GM04504 (cell line): Measurements from ENCODE around the gene PLA2G2C.

Experiments
- DNase-seq: peaks from one replicate; pipeline ENCODE4 v3.0.0-alpha.2; 2012; ENCODE audit warnings: low read depth

PLA2G2C gene

DNA sequence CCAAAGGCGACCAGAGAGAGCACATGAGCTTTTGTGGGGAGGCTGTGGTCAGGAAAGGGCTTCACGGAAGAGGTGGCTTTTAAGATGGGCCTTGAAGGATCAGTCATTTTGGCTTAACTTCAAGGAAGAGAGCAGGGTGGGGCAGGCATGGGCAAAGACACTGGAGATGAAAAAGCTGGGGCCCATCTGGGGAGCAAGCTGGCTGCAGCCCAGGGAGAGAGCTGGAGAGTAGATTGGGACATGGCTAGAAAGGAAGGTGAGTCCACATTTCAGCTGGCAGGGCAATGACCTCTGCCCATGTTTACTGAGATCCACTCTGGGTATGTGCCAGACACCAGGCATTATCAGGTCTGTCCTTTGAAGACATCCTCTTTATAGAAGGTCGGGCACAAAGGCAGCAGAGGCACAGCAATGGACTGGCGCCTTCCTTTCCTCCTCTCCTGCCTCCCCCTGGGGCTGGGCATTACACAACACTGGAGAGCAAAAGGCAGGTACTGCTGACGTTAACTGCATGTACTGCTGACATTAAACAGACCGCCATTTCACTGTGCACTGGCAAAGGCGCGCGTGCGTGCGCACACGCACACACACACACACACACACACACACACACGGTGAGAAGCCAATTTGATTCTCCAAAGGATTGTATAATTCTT is 2.6 kb downstream of the PLA2G2C start:
- DNase-seq: no peak

- DNase-seq: no peak
Measured at GRCh38 chr1:20183035-20183434, 3.3 kb downstream of the PLA2G2C start.

DNA sequence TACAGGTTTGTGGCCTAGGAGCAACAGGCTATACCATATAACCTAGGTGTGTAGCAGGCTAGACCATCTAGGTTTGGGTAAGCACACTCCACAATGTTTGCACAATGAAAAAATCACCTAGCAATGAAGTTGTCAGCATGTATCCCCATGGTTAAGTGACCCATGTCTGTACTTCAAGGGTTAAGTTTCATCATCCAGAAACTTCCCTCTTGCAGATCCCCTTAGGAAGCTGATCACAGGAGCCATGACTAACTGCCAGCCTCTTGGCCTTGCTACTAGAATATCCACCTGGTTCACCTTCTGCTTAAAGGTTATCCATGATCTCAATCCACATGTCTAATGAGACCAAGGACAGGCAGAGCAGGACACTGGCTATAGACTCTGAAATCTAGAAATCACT is 3.9 kb downstream of the PLA2G2C start:
- DNase-seq: no peak

- no peak for DNase-seq
Measured at GRCh38 chr1:20180844-20181207, 5.5 kb downstream of the PLA2G2C start.

GRCh38 chr1:20180129-20180843 is 6.0 kb downstream of the PLA2G2C start:
- DNase-seq: no peak

- no peak for DNase-seq
Measured at GRCh38 chr1:20179371-20180128, 6.8 kb downstream of the PLA2G2C start.

DNA sequence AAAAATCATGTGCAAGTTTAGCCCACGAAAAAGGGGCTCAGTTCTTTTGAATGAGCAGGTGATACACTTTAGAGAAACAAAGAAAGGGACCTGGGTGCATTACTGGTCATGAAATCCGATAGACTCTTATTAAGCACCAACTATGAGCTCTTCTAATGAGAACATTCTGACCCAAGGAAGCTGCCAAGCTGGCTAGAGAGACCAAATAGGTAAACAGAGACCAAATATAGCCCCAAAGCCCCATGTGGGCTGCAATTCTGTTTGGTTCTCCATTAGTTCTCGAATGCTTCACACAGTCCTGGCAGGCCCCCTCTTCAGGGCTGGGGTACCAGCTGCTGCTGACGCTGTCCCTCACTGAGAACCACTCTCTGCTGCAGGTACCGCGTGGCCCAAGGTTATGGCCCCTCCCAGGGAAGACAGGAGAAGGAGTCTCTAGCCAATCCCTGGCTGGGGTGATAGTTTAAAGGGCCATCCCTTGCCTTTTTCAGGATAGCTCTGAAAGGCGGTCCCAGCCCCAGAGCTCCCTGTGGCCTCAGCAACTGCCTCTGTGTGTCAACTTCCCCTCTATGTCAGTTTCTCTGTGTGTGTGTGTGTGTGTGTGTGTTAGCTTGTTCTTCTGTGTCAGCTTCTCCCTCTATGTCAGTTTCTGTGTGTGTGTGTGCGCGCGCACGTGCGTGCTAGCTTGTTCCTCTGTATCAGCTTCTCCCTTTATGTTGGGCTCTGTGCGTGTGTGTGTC is 7.5 kb downstream of the PLA2G2C start:
- DNase-seq: no peak

- DNase-seq: no peak
Measured at GRCh38 chr1:20174937-20175666, 11.2 kb downstream of the PLA2G2C start.

DNA sequence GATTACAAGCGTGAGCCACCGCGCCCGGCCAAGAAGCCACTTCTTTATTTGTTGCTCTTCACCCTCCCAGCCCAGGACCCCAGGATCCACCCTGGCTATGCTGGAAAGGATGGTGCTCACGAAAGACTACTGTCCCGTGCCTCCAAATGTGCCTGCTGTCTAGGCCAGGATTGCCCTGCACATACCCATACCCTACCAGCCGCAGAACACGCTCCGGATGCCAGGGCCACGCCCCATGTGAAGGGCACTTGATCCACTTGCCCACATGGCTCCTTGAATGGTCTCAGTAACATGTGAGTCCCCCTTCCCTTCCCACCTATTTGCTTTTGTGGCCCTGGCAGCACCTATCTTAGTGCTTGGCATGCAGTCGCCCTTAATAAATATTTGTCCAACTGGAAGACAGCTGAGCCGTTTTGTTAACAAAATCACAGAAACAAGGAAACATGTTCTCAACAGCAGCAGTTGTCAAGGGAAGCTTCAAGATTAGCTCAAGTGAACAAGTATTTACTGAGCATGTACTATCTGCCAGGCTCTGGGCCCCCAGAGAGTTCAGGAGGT is 14.2 kb downstream of the PLA2G2C start:
- no peak for DNase-seq

DNA sequence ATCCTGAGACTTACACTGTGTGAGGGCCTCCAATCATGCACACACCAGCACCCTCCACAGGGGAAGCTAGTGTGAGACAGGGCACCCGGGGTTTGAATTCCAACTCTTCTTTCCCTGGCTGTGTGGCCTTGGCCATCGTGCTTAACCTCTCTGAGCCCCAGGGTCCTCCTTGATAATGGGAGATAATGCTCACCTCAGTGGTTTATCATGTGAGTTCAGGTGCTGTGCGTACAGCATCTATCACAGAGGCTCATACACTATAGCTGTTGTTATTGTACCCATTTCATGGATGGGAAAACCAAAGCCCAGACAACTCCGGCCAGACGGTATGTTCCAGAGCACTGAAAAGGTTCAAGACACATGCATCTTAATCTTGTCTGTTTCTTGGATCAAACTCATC is 16.4 kb downstream of the PLA2G2C start:
- DNase-seq: no peak

GRCh38 chr1:20168564-20169491 is 17.5 kb downstream of the PLA2G2C start:
- DNase-seq: no peak

DNA sequence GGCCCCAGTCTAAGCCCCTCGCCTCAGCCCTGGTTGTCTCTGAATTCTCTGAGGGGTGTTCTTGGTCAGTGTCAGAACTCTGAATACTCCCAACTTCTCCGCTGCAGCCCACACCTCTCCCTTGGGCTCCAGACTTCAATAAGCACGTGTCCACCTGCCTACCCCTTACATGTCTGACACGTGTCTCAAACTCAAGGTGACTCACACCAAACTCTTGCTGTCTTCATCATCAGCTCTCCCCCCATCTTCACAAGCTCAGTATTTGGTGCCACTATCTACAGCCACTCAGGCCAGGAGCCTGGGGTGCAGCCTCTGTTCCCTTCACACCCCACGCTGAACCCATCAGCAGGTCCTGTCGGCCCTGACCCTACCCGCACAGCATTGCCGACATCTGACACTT is 19.2 kb downstream of the PLA2G2C start:
- DNase-seq: no peak

- DNase-seq: no peak
Measured at GRCh38 chr1:20166051-20166450, 20.3 kb downstream of the PLA2G2C start.

- no peak for DNase-seq
Measured at GRCh38 chr1:20165522-20165951, 20.8 kb downstream of the PLA2G2C start.

- DNase-seq: no peak
Measured at GRCh38 chr1:20164694-20165202, 21.6 kb downstream of the PLA2G2C start.

GRCh38 chr1:20160034-20160433 is 26.3 kb downstream of the PLA2G2C start:
- DNase-seq: no peak

DNA sequence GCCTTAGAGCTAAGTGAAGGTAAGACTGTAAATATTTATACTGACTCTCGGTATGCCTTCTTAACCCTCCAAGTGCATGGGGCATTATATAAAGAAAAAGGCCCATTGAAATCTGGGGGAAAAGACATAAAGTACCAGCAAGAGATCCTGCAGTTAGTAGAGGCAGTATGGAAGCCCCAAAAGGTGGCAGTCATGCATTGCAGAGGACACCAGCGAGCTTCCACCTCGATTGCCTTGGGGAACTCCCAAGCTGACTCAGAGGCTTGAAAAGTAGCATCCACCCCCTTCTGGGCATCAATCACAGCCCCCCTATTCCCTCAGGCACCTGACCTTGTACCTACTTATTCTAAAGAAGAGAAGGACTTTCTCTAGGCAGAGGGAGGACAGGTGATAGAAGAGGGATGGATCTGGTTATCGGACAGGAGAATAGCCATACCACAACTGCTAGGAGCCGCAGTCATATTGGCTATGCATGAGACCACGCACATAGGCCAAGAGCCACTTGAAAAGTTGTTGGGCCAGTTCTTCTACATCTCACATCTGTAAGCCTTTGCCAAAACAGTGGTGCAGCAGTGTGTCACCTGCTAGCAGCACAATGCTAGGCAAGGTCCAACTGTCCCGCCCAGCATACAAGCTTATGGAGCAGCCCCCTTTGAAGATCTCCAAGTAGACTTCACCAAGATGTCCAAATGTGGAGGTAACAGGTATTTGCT is 27.8 kb downstream of the PLA2G2C start:
- no peak for DNase-seq

GRCh38 chr1:20154301-20154831 is 32.0 kb downstream of the PLA2G2C start:
- DNase-seq: no peak

DNA sequence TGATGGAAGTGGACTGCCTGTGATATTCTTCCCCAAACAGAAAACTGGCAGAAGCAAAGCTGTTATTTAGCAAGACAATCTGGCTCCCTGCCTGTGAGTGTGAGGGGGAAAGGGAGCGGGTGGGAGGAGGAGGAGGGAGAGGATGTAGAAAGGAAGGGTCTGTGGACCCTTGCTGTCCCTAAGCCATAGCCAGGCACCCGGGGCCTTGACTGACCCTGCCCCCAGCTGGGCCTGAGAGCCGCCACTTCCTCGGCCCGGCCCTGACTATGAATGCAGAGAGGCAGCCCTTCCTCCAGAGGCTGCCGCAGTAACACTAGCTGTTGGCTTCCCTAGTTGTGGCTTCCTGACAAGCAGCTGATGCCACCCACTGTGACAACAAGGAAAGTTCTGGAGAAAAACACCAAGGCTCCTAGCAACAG is 33.3 kb downstream of the PLA2G2C start:
- DNase-seq: no peak
